Right kidney (tissue), 1 donor: ENCODE measurements around the gene OVCA2.
A peak's percentile ranks its signal among the peaks of the same experiment; 100 is the strongest.
"Not testable (repeated sequence)": the region's sequence is repeated elsewhere in the genome, so short reads cannot be mapped to it uniquely, and the experiment has no call there.

ENCODE experiments used
- DNase-seq: peaks from one replicate; pipeline ENCODE4 v3.0.0-alpha.2; 2016

OVCA2 gene

GRCh38 chr17:2013220-2013993 lies 28.4 kb upstream of the OVCA2 start:
- not testable (repeated sequence) for DNase-seq

- DNase-seq = no peak
Measured at GRCh38 chr17:2013994-2014317, 27.9 kb upstream of the OVCA2 start.

- no peak for DNase-seq
Measured at GRCh38 chr17:2015314-2015713, 26.5 kb upstream of the OVCA2 start.

- DNase-seq = no peak
Measured at GRCh38 chr17:2016494-2016893, 25.3 kb upstream of the OVCA2 start.

- DNase-seq = no peak
Measured at GRCh38 chr17:2017274-2017941, 24.4 kb upstream of the OVCA2 start.

GRCh38 chr17:2018716-2019510 lies 22.9 kb upstream of the OVCA2 start:
- DNase-seq = no peak

GRCh38 chr17:2019723-2020122 lies 22.1 kb upstream of the OVCA2 start:
- DNase-seq = no peak

- DNase-seq = no peak
Measured at GRCh38 chr17:2020721-2021120, 21.1 kb upstream of the OVCA2 start.

GRCh38 chr17:2022647-2023240 lies 19.1 kb upstream of the OVCA2 start:
- no peak for DNase-seq

GRCh38 chr17:2023256-2023655 lies 18.6 kb upstream of the OVCA2 start:
- no peak for DNase-seq

GRCh38 chr17:2023692-2024571 lies 17.9 kb upstream of the OVCA2 start:
- peak; percentile 78 for DNase-seq

- DNase-seq = peak; percentile 71
Measured at GRCh38 chr17:2024572-2025219, 17.1 kb upstream of the OVCA2 start.

- no peak for DNase-seq
Measured at GRCh38 chr17:2025220-2025621, 16.6 kb upstream of the OVCA2 start, which contains the start of gene RTN4RL1. TSS of gene RTN4RL1 (minus strand) at chr17:2025334. CDS start at chr17:2024865, 469 bp downstream.

GRCh38 chr17:2025622-2026309 lies 16.1 kb upstream of the OVCA2 start:
- peak; percentile 74 for DNase-seq

GRCh38 chr17:2027528-2028233 lies 14.1 kb upstream of the OVCA2 start:
- DNase-seq = no peak

GRCh38 chr17:2028234-2028614 lies 13.6 kb upstream of the OVCA2 start:
- no peak for DNase-seq

GRCh38 chr17:2028737-2029136 lies 13.1 kb upstream of the OVCA2 start:
- DNase-seq = no peak

- peak; percentile 77 for DNase-seq
Measured at GRCh38 chr17:2029911-2030778, 11.7 kb upstream of the OVCA2 start, which contains the start of gene DPH1. TSS of gene DPH1 (plus strand) at chr17:2030153. CDS start at chr17:2030170, 17 bp downstream.

- DNase-seq = no peak
Measured at GRCh38 chr17:2030779-2031163, 11.1 kb upstream of the OVCA2 start.
